HG02852 (cell line): ENCODE measurements around the gene TMEM135.

Source experiments
- ATAC-seq: cut with Tn5 transposase; IDR thresholded peaks from one replicate; pipeline ENCODE4 v1.9.1; 2021; ENCODE audit warnings: mild to moderate bottlenecking, moderate library complexity; ENCODE audit not compliant: unreplicated experiment

The TMEM135 gene

GRCh38 chr11:87190071-87190470, 152.3 kb downstream of the TMEM135 start:
- ATAC-seq, result no peak

- no peak for ATAC-seq
Measured at GRCh38 chr11:87193756-87194470, 156.2 kb downstream of the TMEM135 start.

- ATAC-seq, result no peak
Measured at GRCh38 chr11:87194985-87195820, 157.5 kb downstream of the TMEM135 start.

- no peak for ATAC-seq
Measured at GRCh38 chr11:87198266-87198881, 160.6 kb downstream of the TMEM135 start.

GRCh38 chr11:87201376-87201775, 163.6 kb downstream of the TMEM135 start:
- no peak for ATAC-seq

GRCh38 chr11:87203907-87204602, 166.3 kb downstream of the TMEM135 start:
- ATAC-seq, result no peak

DNA sequence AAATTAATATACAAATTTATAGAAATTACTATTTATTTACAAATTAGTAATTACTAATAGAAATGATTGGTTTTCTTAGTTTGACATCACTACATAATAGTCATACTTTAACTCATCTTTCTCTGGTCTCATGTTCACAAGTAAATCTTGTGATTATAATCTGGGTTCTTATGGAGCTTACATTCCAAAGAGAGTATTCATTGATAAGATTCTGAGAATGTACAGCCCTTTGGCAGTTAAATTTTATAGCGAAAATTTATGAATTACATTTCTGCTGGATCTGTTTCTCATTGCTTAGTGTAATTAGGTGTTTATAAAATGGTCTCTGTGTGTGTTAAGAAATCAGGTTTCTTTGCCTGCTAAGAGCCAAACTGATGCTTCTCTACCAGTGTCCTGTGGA, 175.2 kb downstream of the TMEM135 start:
- ATAC-seq, result peak; percentile 14

- peak; percentile 92 for ATAC-seq
Measured at GRCh38 chr11:87213444-87213843, 175.7 kb downstream of the TMEM135 start.

DNA sequence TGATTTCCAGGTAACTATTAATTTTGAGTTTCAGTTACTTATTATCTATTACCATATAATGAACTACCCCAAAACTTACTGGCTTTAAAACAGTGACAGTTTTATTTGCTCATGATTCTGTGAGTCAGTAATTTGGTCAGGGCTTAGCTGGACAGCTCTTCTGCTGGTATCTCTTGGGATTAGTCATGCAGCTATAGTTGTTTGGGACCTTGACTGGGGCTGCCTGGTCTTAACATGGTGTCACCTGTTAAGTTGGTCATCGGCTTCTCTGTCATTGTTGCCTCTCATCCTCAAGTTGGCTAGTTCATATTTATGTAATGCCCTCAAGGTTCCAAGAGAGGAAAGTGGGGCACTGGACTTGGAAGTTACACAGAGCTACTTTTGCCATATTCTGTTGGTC, 177.5 kb downstream of the TMEM135 start:
- no peak for ATAC-seq

DNA sequence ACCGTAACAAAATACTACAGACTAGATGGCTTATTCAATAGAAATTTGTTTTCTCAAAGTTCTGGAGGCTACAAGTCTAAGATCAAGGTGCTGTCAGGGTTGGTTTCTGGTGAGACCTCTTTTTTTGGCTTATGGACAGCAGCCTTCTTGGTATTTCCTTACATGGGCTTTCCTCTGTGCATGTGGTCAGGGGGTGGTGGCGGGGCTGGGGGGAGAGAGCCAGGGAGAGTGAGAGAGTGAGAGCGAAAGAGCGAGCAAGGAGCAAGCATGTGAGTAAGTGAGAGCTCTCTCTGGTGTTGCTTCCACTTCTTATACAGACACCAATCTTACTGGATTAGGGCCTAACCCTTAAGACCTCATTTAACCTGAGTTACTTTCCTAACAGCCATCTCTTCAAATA, 181.5 kb downstream of the TMEM135 start:
- no peak for ATAC-seq

DNA sequence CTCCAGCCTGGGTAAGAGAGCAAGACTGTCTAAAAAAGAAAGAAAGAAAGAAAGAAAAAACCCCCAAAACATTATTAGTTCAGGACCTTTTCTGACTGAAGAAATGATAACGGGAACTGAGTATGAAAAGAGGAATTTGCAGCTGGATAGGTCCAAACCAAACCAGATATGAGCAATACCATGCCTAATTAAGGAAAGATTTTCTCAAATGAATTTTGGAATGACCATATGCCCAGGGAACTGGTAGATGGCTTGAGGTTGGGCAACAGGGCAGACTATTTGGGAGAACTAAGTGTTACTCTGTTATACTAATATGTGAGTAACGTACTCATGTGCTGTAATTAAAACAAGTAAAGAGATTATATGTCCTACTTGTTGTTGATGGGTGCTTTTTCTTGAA, 186.1 kb downstream of the TMEM135 start:
- ATAC-seq, result no peak

DNA sequence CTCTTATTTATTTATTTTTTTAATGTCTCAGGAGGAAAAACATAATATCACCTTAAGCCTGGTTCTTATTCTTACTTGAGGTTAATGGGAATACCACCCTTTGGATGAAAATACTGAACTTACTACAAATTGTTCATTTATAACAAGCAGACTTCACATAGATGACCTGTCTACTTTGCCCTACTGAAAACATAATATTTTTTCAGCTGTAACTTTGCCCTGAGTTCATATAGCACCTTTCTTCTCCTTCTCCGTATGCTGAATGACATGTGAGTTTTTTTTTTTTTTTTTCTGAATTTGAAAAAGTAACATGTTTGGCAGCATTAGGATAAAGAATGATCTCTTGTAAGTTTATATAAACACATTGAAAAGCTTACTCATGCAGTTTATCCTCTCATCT, 186.8 kb downstream of the TMEM135 start:
- ATAC-seq, result no peak

GRCh38 chr11:87228820-87229219, 191.1 kb downstream of the TMEM135 start:
- ATAC-seq, result no peak

DNA sequence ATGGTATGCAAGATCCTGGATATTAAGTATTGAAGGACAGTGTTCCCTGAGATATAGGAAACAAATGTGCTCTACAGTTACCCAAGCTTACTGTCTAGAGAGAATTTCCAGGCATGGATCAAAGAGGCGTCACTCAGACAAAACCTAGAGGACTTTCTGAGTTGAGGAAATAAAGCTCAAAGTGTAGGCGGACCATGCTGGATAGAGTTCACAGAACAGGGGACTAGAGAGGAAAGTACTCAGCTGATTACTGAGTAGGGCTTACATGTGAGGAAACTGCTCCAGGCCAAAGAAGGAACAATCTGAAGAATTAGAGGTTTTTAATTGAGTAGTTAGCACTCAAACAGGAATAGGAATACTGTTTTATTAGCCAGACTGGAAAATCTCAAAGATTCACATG, 193.3 kb downstream of the TMEM135 start:
- ATAC-seq, result no peak

- ATAC-seq, result no peak
Measured at GRCh38 chr11:87232320-87232719, 194.6 kb downstream of the TMEM135 start.

- ATAC-seq, result no peak
Measured at GRCh38 chr11:87235366-87235765, 197.6 kb downstream of the TMEM135 start.

- no peak for ATAC-seq
Measured at GRCh38 chr11:87236368-87236767, 198.6 kb downstream of the TMEM135 start.

DNA sequence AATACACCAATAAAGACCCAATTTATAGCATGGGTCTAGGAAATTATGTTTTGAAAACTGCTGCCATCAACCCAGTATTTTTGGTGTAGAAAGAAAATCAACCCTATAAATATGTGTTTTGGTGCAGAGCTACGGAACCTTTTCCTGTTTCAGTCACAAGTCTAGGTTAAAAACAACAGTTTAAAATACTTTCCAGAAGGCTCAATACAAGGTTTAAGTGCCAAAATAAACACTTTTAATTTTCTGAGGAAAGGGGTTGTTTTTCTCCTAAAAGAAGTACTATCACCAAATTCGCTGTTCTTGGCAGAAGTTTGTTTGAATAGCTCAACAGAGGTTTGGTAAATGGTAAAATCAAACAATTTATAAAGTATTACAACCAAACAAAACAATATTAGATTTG, 201.3 kb downstream of the TMEM135 start:
- ATAC-seq, result no peak

GRCh38 chr11:87239531-87239930, 201.8 kb downstream of the TMEM135 start:
- ATAC-seq, result no peak

DNA sequence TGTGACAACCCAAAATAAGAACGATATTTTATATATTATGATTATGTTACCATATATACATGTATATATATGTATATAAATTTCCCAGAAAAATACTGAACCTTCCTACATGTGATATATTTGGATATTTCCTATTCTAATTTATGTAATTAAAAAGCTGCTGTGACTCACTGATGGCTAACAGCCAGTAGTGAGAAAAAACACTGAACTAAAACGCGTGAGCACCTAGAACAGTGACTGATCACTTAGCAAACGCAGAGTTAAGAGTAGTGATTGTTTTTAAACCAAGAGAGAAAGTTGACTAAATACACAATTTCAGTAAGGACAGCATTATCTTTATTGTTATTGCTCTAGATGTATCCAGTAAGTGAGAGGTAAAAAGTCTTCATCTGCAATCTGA, 213.8 kb downstream of the TMEM135 start:
- no peak for ATAC-seq

DNA sequence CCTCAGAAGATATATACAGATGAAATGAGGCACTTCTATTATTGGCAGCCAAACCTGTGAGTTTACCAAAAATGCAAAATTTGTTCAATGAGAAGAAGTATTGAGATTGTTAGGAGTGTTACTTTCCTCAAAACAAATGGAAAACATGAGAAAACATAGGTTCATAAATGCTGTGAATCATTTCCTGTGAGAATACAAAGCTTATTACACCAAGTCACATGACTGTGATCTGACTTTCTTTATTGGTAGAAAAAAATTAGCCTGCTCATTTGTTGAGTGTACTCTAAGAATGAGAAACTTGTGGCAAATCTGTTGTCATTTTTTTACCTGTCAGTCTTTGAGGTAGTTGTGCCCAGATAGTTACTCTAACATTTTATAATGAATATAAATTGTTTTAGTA, 215.1 kb downstream of the TMEM135 start:
- no peak for ATAC-seq
